ENCODE data around the gene PLCB4.
"Not testable (repeated sequence)": the region's sequence is repeated elsewhere in the genome, so short reads cannot be mapped to it uniquely, and the experiment has no call there.

The PLCB4 gene

DNA sequence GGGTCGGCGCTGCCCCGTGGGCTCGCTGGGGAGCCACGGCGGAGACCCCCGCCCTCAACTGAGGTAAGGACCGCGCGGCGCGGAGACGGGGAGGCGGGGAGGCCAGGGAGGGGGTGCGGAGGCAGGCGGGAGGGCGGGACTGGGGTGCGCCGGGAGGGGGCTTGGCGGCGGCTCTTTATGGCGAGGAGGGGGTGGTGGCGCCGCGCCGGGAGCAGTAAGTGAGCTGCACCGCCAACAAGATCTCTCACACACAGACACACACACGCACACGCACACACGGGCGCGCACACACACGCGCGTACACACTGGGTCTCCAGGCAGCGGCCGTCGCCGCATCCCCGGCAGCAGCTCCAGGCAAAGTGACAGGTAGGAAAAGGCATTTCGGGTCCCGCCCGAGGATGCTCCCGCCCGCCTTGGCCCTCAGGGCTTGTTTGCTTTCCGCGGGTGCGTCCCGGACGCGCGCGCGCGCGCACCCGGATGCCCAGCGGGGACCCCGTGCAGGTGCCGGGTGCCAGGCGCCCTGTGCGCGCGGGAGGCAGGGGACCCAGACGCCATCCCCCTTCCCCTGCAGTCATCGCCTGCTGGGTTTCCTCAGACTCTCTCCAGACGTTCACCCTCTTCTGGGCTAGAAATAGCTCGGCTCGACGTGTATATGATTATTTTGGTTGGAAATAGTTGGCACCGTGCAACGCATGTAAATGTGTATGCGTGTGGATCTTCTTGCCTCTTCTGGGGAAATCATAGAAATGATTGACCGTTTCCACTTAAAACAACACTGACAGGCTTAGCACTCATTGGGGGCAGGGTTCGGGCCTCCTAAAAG, at the start of gene PLCB4:
Gene PLCB4 (plus strand): TSS at position 247 of the 823 bp plus-strand sequence. CDS start 238,728 bp downstream, outside the sequence.
- no peak for FAIRE-seq

DNA sequence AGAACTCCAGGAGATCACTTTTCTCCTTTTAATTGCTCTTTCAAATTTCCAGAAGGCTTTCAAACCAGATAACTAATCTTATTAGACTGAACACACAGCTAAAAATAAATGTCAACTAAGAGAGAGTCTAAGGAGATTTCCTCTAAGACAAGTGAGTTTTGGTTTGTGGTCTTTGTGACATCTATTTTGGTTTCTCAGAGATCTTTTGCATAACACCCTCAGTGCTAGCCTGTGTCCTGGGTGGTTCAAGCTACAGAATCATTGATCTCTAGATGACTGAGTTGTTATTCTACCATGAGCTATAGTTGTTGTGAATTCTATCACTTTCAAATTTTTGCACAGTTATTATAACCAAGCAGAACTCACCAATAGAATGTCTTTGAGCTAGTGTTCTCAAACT, 49.1 kb upstream of the PLCB4 start:
- no peak for FAIRE-seq

DNA sequence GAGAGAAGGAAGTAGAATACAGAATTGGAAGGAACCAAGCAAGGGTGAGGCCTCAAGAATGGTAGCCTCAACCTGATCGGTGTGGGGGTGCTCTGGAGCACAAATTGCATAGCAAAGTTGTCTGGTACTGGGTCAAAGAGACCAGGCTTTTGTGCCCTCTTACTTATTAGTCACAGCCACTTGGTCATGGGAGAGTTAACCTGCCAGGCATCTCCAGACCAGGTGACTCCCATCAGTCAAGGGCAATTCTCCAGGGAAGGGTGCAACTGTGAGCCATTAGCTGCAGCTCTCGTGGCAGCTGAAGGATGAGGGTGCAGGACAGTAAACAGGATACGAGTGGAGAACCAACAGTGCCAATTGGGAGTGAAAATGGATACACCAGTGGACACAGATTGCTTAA, 47.7 kb upstream of the PLCB4 start:
- no peak for FAIRE-seq

DNA sequence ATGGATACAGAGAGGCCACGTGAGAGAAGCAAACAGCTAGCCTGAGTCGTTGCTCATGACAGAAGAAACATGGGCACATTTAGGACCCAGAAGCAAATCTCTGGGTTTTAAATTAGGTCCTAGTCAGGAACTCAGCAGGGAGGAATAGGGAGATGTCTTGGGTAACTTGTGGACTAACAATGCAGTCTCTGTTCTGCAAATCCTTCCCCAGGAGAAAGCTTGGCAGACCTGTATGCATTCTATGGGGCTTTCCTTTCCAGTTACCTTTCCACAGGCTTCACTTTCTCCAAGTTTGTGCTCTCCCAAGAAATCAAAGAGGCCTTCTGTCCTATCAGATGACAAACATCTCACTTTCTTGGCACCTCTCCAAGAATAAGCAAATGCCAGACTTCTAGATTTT, 47.2 kb upstream of the PLCB4 start:
- FAIRE-seq: no peak

DNA sequence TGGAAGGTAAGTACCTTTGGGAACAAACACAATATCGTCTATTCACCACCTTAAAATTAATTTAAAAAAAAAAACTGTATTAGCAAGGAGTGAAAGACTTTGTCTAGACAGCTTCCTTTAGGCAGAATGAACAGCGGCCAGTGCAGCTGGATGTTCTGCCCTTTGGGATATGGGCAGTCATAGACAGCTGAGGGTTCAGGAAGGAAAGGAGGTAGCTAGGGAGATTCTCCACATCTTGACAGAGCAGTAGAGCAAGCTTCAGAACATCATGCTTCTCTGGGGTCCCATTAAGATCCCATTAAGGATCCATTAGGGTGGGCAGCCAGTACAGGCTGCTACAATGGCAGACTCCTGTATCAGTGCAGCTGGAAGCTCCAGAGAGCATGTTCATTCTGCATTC, 46.5 kb upstream of the PLCB4 start:
- no peak for FAIRE-seq

DNA sequence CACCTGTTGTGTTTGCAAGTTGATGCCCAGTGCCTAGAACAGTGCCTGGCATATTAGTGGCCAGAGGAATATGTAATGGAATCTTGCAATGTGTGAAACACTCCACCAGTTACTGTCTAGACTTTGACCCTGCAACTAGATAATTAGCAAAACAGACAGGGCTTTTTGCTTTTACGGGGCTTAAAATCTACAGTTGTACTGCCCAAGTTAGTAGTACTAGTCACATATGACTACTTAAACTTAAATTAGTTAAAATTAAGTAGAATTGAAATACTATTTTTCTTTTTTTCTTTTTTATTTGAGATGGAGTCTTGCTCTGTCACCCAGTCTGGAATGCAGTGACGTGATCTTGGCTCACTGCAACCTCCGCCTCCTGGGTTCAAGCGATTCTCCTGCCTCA, 44.3 kb upstream of the PLCB4 start:
- no peak for FAIRE-seq

DNA sequence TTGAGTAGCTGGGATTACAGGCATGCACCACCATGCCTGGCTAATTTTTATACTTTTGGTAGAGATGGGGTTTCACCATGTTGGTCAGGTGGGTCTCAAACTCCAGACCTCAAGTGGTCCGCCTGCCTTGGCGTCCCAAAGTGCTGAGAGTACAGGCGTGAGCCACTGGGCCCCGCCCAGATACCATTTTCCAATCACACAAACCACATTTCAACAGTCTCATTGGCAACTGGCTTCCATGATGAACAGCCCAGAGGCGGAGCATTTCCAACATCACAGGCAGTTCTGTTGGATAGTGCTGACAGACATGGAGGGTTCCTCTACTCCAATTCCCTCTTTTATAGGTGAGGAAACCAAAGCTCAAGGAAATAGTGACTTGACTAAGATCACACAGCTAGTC, 43.9 kb upstream of the PLCB4 start:
- no peak for FAIRE-seq

DNA sequence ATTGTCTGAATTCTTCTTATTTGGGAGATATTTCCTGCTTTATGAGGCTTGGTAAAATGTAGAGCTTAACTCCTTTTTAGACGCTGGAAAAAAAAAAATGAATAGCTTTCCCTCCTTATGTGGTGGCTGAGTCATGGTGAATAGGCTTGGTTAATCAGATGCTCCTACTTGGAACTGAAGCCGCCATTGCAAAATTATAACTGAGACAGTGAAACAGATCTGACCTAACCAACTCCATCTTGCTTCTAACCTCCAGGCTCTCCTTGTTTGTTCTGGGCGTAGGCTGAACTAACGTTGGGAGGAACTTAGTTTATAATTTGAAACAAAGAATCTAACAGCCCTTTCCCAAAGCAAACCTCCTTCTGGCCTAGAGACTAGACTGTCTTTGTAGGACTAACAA, 43.2 kb upstream of the PLCB4 start:
- no peak for FAIRE-seq

DNA sequence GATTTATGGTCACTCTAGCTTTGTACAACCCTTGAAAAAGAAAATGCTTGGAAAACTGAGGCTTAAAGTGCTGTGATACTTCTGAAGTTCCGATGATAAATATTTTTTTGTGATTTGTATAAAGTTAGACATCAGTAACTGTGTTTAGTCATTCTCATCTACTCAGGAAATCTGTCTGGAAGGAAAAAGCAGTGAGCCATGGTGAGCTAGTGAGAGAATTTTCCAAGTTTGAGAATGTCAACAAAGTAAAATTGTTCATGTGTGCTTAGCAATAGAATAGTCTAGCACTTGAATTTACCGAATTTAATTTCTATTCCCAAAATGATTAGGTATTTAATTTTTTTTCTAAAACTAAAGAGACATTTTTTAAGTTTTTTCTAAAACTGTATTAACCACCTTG, 41.3 kb upstream of the PLCB4 start:
- no peak for FAIRE-seq

DNA sequence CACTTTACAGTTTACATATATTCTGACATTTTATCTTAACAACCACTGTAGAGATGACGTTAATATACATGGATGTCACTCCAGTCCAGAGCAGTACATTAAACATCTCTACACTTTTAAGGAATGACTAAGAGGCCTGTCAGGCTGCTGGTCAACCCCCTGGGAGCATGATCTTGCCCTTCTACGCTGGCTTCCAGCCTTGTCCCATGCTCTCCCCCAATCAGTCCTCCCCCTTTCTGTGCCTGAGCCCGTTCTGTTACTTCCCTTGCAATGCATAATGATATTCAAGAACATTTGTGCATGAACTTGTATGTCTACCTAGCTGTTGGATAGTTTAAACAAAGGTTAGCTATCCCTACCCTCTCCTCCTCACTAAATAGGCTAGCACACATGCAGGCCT, 40.5 kb upstream of the PLCB4 start:
- no peak for FAIRE-seq

DNA sequence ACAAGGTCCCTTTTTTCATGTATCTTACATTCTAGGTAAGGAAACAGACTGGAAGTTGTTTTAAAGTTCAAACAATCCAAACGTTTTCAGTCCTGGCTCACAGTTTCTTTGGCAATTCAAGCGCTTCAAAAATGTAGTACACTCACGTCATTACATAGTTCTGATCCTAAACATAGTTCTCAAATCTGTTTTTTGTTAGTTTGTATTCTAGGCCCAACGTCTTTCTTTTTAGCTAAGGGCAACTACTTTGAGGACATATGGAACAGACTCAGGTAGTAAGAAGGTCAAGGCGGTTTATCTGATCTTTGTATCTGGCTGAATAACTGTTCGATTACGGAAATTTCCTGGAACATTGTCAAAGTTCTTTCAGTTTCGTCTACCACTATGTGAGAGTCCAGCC, 36.9 kb upstream of the PLCB4 start:
- no peak for FAIRE-seq

DNA sequence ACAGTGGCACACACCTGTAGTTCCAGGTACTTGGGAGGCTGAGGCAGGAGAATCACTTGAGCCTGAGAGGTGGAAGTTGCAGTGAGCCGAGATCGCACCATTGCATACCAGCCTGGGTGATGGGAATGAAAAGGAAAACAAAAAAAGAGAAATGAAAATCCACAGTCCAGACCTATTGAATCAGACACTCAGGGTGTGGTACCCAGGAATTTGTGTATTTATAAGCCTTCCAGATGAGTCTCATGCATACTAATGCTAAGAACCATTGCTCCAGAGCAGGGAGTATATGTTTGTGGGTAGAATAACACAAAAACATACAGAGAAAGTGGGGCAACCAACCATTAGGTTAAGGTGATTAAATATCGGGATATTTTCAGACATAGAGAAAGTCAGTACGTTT, 36.1 kb upstream of the PLCB4 start:
- no peak for FAIRE-seq

DNA sequence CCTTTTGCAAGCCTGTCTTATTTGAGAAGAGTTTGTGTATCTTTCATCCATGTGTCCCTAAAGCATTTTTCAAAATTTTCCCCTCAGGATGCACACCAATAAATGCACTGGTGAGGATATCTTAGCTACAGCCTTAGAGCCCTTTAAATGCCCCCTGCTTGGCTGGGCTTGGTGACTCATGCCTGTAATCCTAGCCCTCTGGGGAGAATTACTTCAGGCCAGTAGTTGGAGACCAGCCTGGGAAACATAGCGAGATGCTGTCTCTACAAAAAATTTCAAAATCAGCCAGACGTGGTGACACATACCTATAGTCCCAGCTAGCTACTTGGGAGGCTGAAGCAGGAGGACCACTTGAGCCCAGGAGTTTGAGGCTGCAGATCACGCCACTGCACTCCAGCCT, 33.8 kb upstream of the PLCB4 start:
- no peak for FAIRE-seq

DNA sequence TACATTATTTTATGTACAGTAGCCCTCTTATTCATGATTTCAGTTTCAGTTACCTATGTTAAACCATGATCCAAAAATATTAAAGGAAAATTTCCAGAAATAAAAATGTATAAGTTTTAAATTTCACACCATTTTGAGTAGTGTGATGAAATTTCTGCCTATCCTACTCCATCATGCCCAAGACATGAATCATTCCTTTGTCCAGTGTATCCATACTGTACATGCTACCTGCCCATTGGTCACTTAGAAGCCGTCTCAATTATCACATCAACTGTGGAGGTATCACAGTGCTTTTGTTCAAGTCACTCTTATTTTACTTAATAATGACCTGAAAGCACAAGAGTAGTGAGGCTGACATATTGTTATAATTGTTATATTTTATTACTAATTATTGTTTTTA, 32.3 kb upstream of the PLCB4 start:
- no peak for FAIRE-seq

DNA sequence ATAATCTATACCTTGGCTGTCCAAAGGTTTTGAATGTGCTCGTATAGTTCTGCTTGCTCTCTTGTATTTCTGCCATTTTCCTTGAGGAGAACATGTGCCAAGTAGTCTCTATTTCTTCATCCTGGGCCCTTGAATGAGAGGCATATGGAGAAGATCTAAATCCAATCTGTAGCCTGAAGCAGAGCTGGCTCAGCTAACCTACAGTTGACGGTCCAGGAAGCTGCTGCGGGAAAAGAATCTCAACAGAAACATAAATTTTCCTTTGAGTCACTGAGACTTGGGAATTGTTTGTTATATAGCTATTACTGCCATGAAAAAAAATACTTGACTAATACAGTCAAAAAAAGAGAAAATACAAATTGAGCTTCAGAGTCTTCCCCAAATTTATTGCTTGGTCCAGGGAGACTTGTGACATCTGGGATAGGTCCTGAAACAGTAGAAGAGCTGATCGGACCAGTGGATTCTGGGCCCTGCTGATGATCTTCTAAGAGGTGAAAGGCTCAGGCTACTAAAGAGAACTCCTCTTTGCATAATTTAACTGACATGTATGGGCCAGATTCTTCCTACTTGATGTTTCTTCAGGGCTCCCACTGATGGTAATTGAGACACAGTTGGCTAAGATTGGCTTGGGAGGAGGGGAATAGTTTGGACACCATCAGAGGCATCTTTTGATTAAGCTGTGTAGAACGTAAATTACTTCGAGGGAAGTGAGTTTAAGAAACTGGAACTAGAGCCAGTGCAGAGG, 29.9 kb upstream of the PLCB4 start:
- no peak for FAIRE-seq

DNA sequence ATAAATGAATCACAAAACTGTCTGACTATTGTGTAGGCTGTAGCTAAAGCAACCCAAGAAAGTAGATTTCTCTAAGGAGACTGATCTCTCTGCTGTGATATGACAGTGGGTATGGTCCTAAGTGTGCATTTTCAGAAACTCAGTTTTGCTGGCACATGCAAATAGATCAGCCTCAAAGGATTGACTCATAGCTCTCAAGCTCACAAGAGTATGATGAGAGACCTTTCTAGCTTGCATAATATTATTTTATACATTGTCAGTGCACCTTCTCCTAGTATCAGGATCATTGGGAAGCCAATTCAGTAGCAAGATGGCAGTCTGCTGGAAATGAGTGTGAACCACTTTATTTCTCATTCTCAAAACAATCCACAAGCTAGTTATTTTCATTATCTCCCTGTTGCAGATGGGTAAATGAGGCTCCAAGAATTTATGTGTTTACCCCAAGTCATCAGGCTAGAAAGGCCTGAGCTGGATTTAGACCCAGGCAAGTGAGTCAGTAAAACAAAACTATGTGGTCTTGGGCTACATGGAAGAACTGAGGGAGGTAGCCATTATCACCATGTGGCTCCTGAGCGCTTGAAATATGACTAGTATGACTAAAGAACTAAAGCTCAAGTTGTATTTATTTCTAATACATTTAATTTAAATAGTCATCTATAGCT, 27.9 kb upstream of the PLCB4 start:
- no peak for FAIRE-seq

DNA sequence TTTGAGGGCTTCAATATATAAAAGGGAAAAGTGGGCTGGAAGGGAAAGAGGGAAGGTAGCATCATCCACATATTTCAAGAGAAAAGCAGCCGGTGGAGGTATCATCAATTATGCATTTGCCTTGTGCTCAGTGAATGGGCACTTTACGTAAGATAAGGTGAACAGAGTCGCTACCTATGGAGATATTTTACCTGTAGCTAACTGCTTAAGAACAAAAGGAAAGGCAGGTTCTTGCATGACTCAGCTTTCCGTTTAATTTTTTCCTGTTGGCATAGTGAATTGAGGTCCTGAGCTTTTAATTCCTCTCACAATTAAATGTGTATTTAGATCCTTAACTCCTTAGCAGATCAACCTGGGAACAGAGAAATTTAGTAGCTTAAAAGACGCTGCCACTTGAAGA, 25.5 kb upstream of the PLCB4 start:
- FAIRE-seq: no peak

DNA sequence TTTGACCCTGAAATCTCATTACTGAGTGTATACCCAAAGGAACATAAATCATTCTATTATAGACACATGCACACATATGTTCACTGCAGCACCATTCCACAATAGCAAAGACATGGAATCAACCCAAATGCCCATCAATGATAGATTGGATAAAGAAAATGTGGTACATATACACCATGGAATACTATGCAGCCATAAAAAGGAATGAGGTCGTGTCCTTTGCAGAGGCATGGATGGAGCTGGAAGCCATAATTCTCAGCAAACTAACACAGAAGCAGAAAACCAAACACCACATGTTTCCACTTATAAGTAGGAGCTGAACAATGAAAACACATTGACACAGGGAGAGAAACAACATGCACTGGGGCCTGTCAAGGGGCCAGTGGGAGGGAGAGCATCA, 21.0 kb upstream of the PLCB4 start:
- FAIRE-seq: not testable (repeated sequence)

DNA sequence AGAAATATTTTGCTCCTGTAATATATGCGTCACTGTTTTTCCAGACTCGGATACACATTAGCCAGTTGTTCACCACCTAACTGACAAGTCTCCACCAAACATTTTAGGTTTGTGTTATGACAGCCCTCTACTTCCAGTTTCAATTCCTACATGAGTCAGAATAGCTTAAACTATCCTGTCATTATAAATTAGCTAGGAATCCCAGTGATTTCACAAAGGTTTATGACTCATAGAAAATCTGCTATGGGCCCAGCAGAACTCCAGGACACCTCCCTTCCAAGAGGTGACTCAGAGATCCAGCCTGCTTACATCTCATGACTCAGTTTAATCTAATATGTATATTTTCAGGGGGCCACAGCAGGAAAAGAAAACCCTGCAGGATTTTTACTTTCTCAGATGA, 17.4 kb upstream of the PLCB4 start:
- FAIRE-seq: no peak

DNA sequence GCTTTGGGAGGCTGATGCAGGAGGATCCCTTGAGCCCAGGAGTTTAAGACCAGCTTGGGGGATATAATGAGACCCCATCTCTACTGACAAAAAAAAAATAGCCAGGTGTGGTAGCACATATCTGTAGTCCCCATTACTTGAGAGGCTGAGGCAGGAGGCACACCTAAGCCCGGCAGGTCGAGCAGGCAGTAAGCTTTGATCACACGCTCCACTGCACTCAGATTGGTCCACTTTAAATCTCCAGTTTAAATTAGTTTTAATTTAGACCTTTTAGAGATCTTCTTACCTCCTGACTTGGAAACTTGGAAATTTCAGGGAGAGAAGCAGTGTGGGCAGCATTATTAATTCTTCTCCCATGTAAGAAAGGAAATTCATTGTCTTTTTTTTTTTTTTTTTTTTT, 16.8 kb upstream of the PLCB4 start:
- no peak for FAIRE-seq

DNA sequence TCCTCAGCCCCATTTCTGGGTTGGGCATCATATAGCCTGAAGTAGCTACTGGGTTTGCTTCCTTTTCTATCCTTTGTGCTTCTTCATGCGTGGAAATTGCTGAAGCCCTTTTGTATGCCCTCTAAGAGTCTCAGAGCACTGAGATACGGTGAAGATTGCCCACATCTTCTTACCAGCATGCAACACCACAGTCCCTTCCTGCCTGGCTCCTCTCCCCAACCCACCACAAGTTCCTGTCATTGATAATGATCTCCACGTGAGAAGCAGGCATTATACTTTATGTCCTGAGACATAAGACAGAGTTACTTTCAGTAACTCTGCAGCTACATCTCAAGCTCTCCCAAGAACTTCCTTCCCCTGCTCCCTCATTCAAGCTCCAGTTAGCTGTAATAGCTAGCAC, 15.8 kb upstream of the PLCB4 start:
- FAIRE-seq: no peak

DNA sequence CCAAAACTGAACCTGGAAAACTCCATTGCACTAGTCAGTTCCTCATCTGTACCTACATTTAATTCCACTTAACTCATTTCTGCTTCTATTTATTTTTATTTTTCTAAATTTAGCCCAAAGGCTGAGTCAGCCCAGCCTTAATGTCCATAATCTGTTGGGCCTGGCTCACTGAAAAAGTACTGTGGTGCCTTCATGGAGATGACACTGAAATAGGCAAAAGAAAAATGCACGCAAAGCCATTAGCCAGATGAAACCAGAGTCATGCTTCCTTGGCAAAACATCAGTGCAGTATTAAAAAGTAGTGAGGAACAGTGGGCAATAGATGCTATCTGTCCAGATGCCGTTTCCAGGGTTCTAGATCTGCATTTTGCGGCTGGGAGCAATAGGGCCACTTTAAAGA, 14.7 kb upstream of the PLCB4 start:
- FAIRE-seq: no peak

DNA sequence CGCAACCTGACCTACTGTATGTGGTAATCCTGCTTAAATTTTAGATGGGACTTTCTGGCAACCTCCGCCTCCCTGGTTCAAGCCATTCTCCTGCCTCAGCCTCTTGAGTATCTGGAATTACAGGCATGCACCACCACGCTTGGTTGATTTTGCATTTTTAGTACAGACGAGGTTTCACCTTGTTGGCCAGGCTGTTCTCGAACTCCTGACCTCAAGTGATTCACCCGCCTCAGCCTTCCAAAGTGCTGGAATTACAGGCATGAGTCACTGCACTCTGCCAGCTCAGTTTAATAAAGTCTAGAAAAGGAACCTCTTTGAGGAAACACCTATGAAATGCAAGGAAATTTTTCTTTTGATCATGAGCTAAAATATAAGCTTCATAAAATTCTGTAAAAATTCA, 9.0 kb upstream of the PLCB4 start:
- FAIRE-seq: no peak

DNA sequence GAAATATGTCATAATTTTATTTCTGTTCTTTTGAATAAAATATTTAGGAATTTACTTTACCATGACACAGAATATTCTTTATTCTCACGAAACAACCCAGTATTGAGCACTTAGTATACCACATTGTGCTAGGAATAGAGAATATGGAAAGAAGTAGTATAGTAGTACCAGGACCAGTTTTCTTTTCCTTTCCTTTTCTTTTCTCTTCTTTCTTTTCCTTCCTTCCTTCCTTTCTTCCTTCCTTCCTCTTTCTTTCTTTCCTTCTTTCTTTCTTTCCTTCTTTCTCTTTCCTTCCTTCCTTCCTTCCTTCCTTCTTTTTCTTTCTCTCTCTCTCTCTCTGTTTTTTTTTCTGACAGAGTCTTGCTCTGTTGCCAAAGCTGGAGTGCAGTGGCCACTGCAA, 7.5 kb upstream of the PLCB4 start:
- FAIRE-seq: no peak
